ENCODE data around the gene HARBI1. TPM values are rescaled to one million over a fixed set of nuclear protein-coding genes. Genes with fewer than 3 reads are reported as not detected.

Gene HARBI1
- total and polyA plus RNA-seq, 2 of the 4 experiments (the other 2 are of a cell fraction): 2.7 to 5.2 TPM

GRCh38 chr11:46604796-46605195 lies 12.2 kb downstream of the HARBI1 start:
- no peak overlapping the region for H4K5ac ChIP-seq (ENCODE audit: low read depth, low read length)
- intact Hi-C loops (cut with micrococcal nuclease): no loop called here
- H3K27ac ChIP-seq (ENCODE audit: insufficient read depth, low read length): no peak overlapping the region
- H3K14ac ChIP-seq (replicated peaks; ENCODE audit: low read depth, low read length): no peak overlapping the region
- H4K91ac ChIP-seq (ENCODE audit: insufficient read depth, low read depth, low read length): no peak overlapping the region
- H3K56ac ChIP-seq (ENCODE audit: extremely low read depth, insufficient read depth, low read length): no peak overlapping the region
- dilution Hi-C loops (cut with HindIII; ENCODE audit: low sequenced_read_pairs, unreplicated experiment): no loop called here
- no peak overlapping the region for H4K8ac ChIP-seq (ENCODE audit: low read depth in 2 of 2, low read length in 2 of 2)
- no peak overlapping the region for H2BK20ac ChIP-seq (ENCODE audit: low read depth, low read length)
- no peak overlapping the region for H2BK120ac ChIP-seq (ENCODE audit: low read depth, low read length)
- no CpG with 5 or more reads among the region's 1 CpG for WGBS, 2 experiments (ENCODE audit: extremely low coverage in 2 of 2, insufficient read length in 1 of 2)
- no peak for ATAC-seq (ENCODE audit: low read depth)
- no peak for DNase-seq
- no peak overlapping the region for H3K9ac ChIP-seq (ENCODE audit: low read depth, low read length)
- H2BK15ac ChIP-seq (ENCODE audit: low read depth, low read length): no peak overlapping the region
- no peak overlapping the region for H2BK5ac ChIP-seq (ENCODE audit: low read depth, low read length, poor library complexity, severe bottlenecking)
- no peak overlapping the region for H2AFZ ChIP-seq (replicated peaks; ENCODE audit: low read length, poor library complexity)
- no TSS peak for BruUV-seq (replicated peaks)
- H3K9me3 ChIP-seq (ENCODE audit: control insufficient read depth, insufficient read depth, low read length): no peaks in the 10 kb centered on the region
- H3K4me3 ChIP-seq (ENCODE audit: insufficient read depth, low read depth, low read length): no peak overlapping the region
- H3K18ac ChIP-seq (ENCODE audit: low read depth, low read length): no peak overlapping the region
- peaks cover 0 to 3% of the 10 kb centered on the region in 2 experiments; a peak in 1 of 4 replicates for H3K79me1 ChIP-seq (ENCODE audit: low read depth in 1 of 2, low read length in 2 of 2)
- 0 out of 2 replicates have a peak, but pooled peaks cover 3% of the 10 kb centered on the region for H3K9me1 ChIP-seq (ENCODE audit: insufficient read depth, low read length)
- H4K20me1 ChIP-seq (ENCODE audit: insufficient read depth, low read length): no peaks in the 10 kb centered on the region
- no peak overlapping the region for H3K4ac ChIP-seq (ENCODE audit: low read depth, low read length)
- no peak overlapping the region for H2AK9ac ChIP-seq (replicated peaks; ENCODE audit: low read depth, low read length, poor library complexity)
- H3K4me2 ChIP-seq (ENCODE audit: low read depth, low read length): no peak overlapping the region
- no peaks in the 10 kb centered on the region for H3K27me3 ChIP-seq (ENCODE audit: control insufficient read depth, insufficient read depth, low read length)
- CTCF ChIA-PET: no interaction called here
- 0 out of 2 replicates have a peak, but pooled peaks cover 1% of the 10 kb centered on the region for H3K4me1 ChIP-seq (ENCODE audit: control insufficient read depth, insufficient read depth, low read length)
- no peak for TF ChIP-seq MXI1 (IDR thresholded peaks at IDR 0.05; ENCODE audit: borderline replicate concordance, low read depth, low read length)
- TF ChIP-seq, protein P1, sequence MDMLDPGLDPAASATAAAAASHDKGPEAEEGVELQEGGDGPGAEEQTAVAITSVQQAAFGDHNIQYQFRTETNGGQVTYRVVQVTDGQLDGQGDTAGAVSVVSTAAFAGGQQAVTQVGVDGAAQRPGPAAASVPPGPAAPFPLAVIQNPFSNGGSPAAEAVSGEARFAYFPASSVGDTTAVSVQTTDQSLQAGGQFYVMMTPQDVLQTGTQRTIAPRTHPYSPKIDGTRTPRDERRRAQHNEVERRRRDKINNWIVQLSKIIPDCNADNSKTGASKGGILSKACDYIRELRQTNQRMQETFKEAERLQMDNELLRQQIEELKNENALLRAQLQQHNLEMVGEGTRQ (IDR thresholded peaks at IDR 0.05; ENCODE audit: low read depth, low read length): no peak
- TF ChIP-seq, protein P2, sequence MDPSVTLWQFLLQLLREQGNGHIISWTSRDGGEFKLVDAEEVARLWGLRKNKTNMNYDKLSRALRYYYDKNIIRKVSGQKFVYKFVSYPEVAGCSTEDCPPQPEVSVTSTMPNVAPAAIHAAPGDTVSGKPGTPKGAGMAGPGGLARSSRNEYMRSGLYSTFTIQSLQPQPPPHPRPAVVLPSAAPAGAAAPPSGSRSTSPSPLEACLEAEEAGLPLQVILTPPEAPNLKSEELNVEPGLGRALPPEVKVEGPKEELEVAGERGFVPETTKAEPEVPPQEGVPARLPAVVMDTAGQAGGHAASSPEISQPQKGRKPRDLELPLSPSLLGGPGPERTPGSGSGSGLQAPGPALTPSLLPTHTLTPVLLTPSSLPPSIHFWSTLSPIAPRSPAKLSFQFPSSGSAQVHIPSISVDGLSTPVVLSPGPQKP (IDR thresholded peaks at IDR 0.05; ENCODE audit: borderline replicate concordance, low read depth, low read length): no peak
- TF ChIP-seq MAZ (IDR thresholded peaks at IDR 0.05; ENCODE audit: borderline replicate concordance, low read depth, low read length): no peak
- TF ChIP-seq FOS (IDR thresholded peaks at IDR 0.05; ENCODE audit: low read depth, low read length): no peak
- TF ChIP-seq CEBPB (IDR thresholded peaks at IDR 0.05; ENCODE audit: low read depth, low read length): no peak
- no peak overlapping the region for H2AK5ac ChIP-seq (ENCODE audit: low read depth, low read length)
- H3K36me3 ChIP-seq (ENCODE audit: control insufficient read depth, insufficient read depth, low read length): 0 out of 2 replicates have a peak, but pooled peaks cover 4% of the 10 kb centered on the region
- no peak overlapping the region for H3K23ac ChIP-seq (ENCODE audit: low read depth, low read length)
- in situ Hi-C loops (cut with MboI; ENCODE audit: low sequenced_read_pairs): no loop called here
- POLR2A ChIA-PET (ENCODE audit: unreplicated experiment): no interaction called here

All from IMR-90 (cell line).